Measurements from ENCODE around the gene GRIN3B. TPM values are rescaled to one million over a fixed set of nuclear protein-coding genes. Genes with fewer than 3 reads are reported as not detected.
A peak's percentile ranks its signal among the peaks of the same experiment; 100 is the strongest.

Gene GRIN3B
- polyA plus RNA-seq, 1 donor from 2014 or later, result not detected

- Mint-ChIP-seq H3K27ac (no peak overlapping the region), H3K4me3 (no peak overlapping the region), H3K4me1 (no peaks in the 10 kb centered on the region), H3K27me3 (no peaks in the 10 kb centered on the region), H3K9me3 (no peaks in the 10 kb centered on the region), H3K36me3 (peaks cover 4% of the 10 kb centered on the region)
Observed at GRCh38 chr19:976476-976875, 23.7 kb upstream of the GRIN3B start.

- Mint-ChIP-seq H3K9me3 (no peaks in the 10 kb centered on the region), H3K4me3 (no peak overlapping the region), H3K36me3 (peaks cover 3% of the 10 kb centered on the region), H3K27me3 (no peaks in the 10 kb centered on the region), H3K4me1 (no peaks in the 10 kb centered on the region), H3K27ac (no peak overlapping the region)
Observed at GRCh38 chr19:977058-977464, 23.2 kb upstream of the GRIN3B start.

GRCh38 chr19:979318-979741, 20.9 kb upstream of the GRIN3B start:
- Mint-ChIP-seq H3K27ac (no peak overlapping the region), H3K4me1 (peaks cover 0 to 4% (median 0%) of the 10 kb centered on the region in 3 donors), H3K27me3 (no peaks in the 10 kb centered on the region), H3K9me3 (no peaks in the 10 kb centered on the region), H3K36me3 (peaks cover 2% of the 10 kb centered on the region), H3K4me3 (no peak overlapping the region)

- H3K36me3 Mint-ChIP-seq, result peaks cover 2% of the 10 kb centered on the region
- no peak overlapping the region for H3K4me3 Mint-ChIP-seq
- peaks cover 0 to 8% (median 4%) of the 10 kb centered on the region in 3 donors for H3K4me1 Mint-ChIP-seq
- H3K9me3 Mint-ChIP-seq, result no peaks in the 10 kb centered on the region
- H3K27me3 Mint-ChIP-seq, result no peaks in the 10 kb centered on the region
- H3K27ac Mint-ChIP-seq, result peak overlapping the region; percentile 52 to 69 (median 67)
Observed at GRCh38 chr19:980133-980998, 19.9 kb upstream of the GRIN3B start.

- Mint-ChIP-seq H3K4me1 (peaks cover 0 to 12% (median 4%) of the 10 kb centered on the region in 3 donors), H3K4me3 (peak overlapping the region in 2 of 4 donors; percentile 12 to 27), H3K9me3 (no peaks in the 10 kb centered on the region), H3K27ac (peak overlapping the region in 1 of 3 donors; percentile 63), H3K27me3 (no peaks in the 10 kb centered on the region), H3K36me3 (no peaks in the 10 kb centered on the region)
Observed at GRCh38 chr19:982567-983170, 17.6 kb upstream of the GRIN3B start.

- peak within 1 kb of the TSS; percentile 36 to 93 (median 87) for H3K27ac Mint-ChIP-seq
- no peaks in the 10 kb centered on the region for H3K9me3 Mint-ChIP-seq
- no peaks in the 10 kb centered on the region for H3K36me3 Mint-ChIP-seq
- peak within 1 kb of the TSS; percentile 87 to 98 (median 95) for H3K4me3 Mint-ChIP-seq
- peaks cover 0 to 12% (median 4%) of the 10 kb centered on the region in 3 donors for H3K4me1 Mint-ChIP-seq
- H3K27me3 Mint-ChIP-seq, result no peaks in the 10 kb centered on the region
Observed at GRCh38 chr19:984165-984967, 15.9 kb upstream of the GRIN3B start, which contains the start of gene WDR18. TSS of gene WDR18 (plus strand) at chr19:984345. CDS start at chr19:984354, 9 bp downstream.

- Mint-ChIP-seq H3K27me3 (no peaks in the 10 kb centered on the region), H3K27ac (peak overlapping the region in 1 of 3 donors; percentile 36), H3K9me3 (no peaks in the 10 kb centered on the region), H3K4me3 (peak overlapping the region in 1 of 4 donors; percentile 87), H3K4me1 (peaks cover 0 to 12% (median 4%) of the 10 kb centered on the region in 3 donors), H3K36me3 (no peaks in the 10 kb centered on the region)
Observed at GRCh38 chr19:986083-986482, 14.1 kb upstream of the GRIN3B start.

GRCh38 chr19:988081-988480, 12.1 kb upstream of the GRIN3B start:
- Mint-ChIP-seq H3K36me3 (peaks cover 2% of the 10 kb centered on the region), H3K4me1 (peaks cover 0 to 11% (median 4%) of the 10 kb centered on the region in 3 donors), H3K4me3 (peak overlapping the region in 1 of 4 donors; percentile 87), H3K27ac (no peak overlapping the region), H3K9me3 (no peaks in the 10 kb centered on the region), H3K27me3 (no peaks in the 10 kb centered on the region)

GRCh38 chr19:988510-988909, 11.7 kb upstream of the GRIN3B start:
- Mint-ChIP-seq H3K9me3 (no peaks in the 10 kb centered on the region), H3K27ac (no peak overlapping the region), H3K4me1 (peaks cover 0 to 11% (median 4%) of the 10 kb centered on the region in 3 donors), H3K4me3 (peak overlapping the region in 1 of 4 donors; percentile 23), H3K36me3 (peaks cover 2% of the 10 kb centered on the region), H3K27me3 (no peaks in the 10 kb centered on the region)

- Mint-ChIP-seq H3K4me1 (peaks cover 0 to 8% (median 4%) of the 10 kb centered on the region in 3 donors), H3K9me3 (no peaks in the 10 kb centered on the region), H3K36me3 (peaks cover 2% of the 10 kb centered on the region), H3K27ac (no peak overlapping the region), H3K27me3 (no peaks in the 10 kb centered on the region), H3K4me3 (no peak overlapping the region)
Observed at GRCh38 chr19:989381-990081, 10.7 kb upstream of the GRIN3B start.

GRCh38 chr19:990119-990571, 10.1 kb upstream of the GRIN3B start:
- peaks cover 2% of the 10 kb centered on the region for H3K36me3 Mint-ChIP-seq
- H3K27me3 Mint-ChIP-seq, result no peaks in the 10 kb centered on the region
- no peaks in the 10 kb centered on the region for H3K9me3 Mint-ChIP-seq
- no peak overlapping the region for H3K4me3 Mint-ChIP-seq
- H3K4me1 Mint-ChIP-seq, result peaks cover 0 to 4% (median 0%) of the 10 kb centered on the region in 3 donors
- no peak overlapping the region for H3K27ac Mint-ChIP-seq

GRCh38 chr19:990746-991145, 9.5 kb upstream of the GRIN3B start:
- Mint-ChIP-seq H3K27me3 (no peaks in the 10 kb centered on the region), H3K36me3 (peaks cover 2% of the 10 kb centered on the region), H3K4me3 (no peak overlapping the region), H3K4me1 (peaks cover 0 to under 1% (median 0%) of the 10 kb centered on the region in 3 donors), H3K27ac (no peak overlapping the region), H3K9me3 (no peaks in the 10 kb centered on the region)

- peaks cover under 1% of the 10 kb centered on the region for H3K27me3 Mint-ChIP-seq
- H3K36me3 Mint-ChIP-seq, result peaks cover 2% of the 10 kb centered on the region
- no peak overlapping the region for H3K4me3 Mint-ChIP-seq
- H3K4me1 Mint-ChIP-seq, result peaks cover 0 to 2% (median under 1%) of the 10 kb centered on the region in 3 donors
- no peaks in the 10 kb centered on the region for H3K9me3 Mint-ChIP-seq
- H3K27ac Mint-ChIP-seq, result no peak overlapping the region
Observed at GRCh38 chr19:991174-991931, 8.9 kb upstream of the GRIN3B start.
